Liver (tissue), 9 donors: ENCODE data around the gene CAB39. TPM values are rescaled to one million over a fixed set of nuclear protein-coding genes. Genes with fewer than 3 reads are reported as not detected.

Experiments
- DNase-seq: peaks from one replicate; pipeline ENCODE4 v3.0.0-alpha.2; 2017; ENCODE audit warnings: low spot score
- H3K27ac ChIP-seq, 2 donors: one replicate each; pipeline ENCODE4 v1.7.0; 2013; ENCODE audit warnings: inconsistent platforms in 2 of 2, low read length in 2 of 2, control low read depth in 1 of 2, low read depth in 1 of 2, mild to moderate bottlenecking in 1 of 2
- H3K27me3 ChIP-seq, 4 donors: one replicate each; pipeline versions ENCODE4 v1.6.1 to v1.7.0; 2013; ENCODE audit warnings: low read length in 3 of 4, inconsistent platforms in 1 of 4, mild to moderate bottlenecking in 1 of 4, moderate library complexity in 1 of 4; ENCODE audit not compliant: control insufficient read depth in 4 of 4, insufficient read depth in 4 of 4
- H3K36me3 ChIP-seq, 4 donors: one replicate each; pipeline versions ENCODE4 v1.6.1 to v1.7.0; 2013; ENCODE audit warnings: low read length in 3 of 4, mild to moderate bottlenecking in 3 of 4, low read depth in 1 of 4, moderate library complexity in 1 of 4; ENCODE audit not compliant: control insufficient read depth in 4 of 4, insufficient read depth in 3 of 4
- H3K4me1 ChIP-seq, 4 donors: one replicate each; pipeline versions ENCODE4 v1.6.1 to v1.7.0; 2013; ENCODE audit warnings: low read length in 3 of 4, mild to moderate bottlenecking in 3 of 4, moderate library complexity in 1 of 4; ENCODE audit not compliant: control insufficient read depth in 4 of 4, insufficient read depth in 4 of 4
- H3K4me3 ChIP-seq, 3 donors: one replicate each; pipeline versions ENCODE4 v1.6.1 to v1.7.0; 2013; ENCODE audit warnings: low read length in 3 of 3, control low read depth in 1 of 3, low read depth in 1 of 3, mild to moderate bottlenecking in 1 of 3
- H3K9ac ChIP-seq, 2 donors: one replicate each; pipeline ENCODE4 v1.7.0; 2013; ENCODE audit warnings: low read length in 2 of 2, mild to moderate bottlenecking in 2 of 2, moderate library complexity in 2 of 2, control low read depth in 1 of 2, low read depth in 1 of 2
- H3K9me3 ChIP-seq, 4 donors: one replicate each; pipeline versions ENCODE4 v1.6.1 to v1.7.0; 2013; ENCODE audit warnings: low read length in 3 of 4; ENCODE audit not compliant: control insufficient read depth in 4 of 4
- EGR1 ChIP-seq, 2 donors: IDR thresholded peaks; 2 replicates each; pipeline ENCODE4 v1.6.1; 2016 to 2018; ENCODE audit warnings: antibody characterized with exemption in 2 of 2, low read depth in 2 of 2
- FOXA1 ChIP-seq: IDR thresholded peaks from 2 replicates; pipeline ENCODE4 v1.6.1; 2016; ENCODE audit warnings: antibody characterized with exemption
- FOXA2 ChIP-seq: IDR thresholded peaks from 2 replicates; pipeline ENCODE4 v1.6.1; 2016; ENCODE audit warnings: antibody characterized with exemption
- GABPA ChIP-seq, 2 donors: IDR thresholded peaks in 1 of 2; conservative IDR thresholded peaks in 1 of 2; 2 replicates each; pipeline ENCODE4 v1.6.1; 2016; ENCODE audit warnings: antibody characterized with exemption in 2 of 2, mild to moderate bottlenecking in 1 of 2, moderate library complexity in 1 of 2
- HNF4A ChIP-seq, 2 donors: conservative IDR thresholded peaks; 2 replicates each; pipeline ENCODE4 v1.6.1; 2016; ENCODE audit warnings: antibody characterized with exemption in 2 of 2, mild to moderate bottlenecking in 2 of 2
- HNF4G ChIP-seq: IDR thresholded peaks from 2 replicates; pipeline ENCODE4 v1.6.1; 2016; ENCODE audit warnings: antibody characterized with exemption
- JUND ChIP-seq, 2 donors: IDR thresholded peaks; 2 replicates each; pipeline ENCODE4 v1.6.1; 2016; ENCODE audit warnings: antibody characterized with exemption in 2 of 2
- NR2F2 ChIP-seq: IDR thresholded peaks from 2 replicates; pipeline ENCODE4 v1.6.1; 2016; ENCODE audit warnings: antibody characterized with exemption
- RAD21 ChIP-seq, 2 donors: IDR thresholded peaks; 2 replicates each; pipeline ENCODE4 v1.6.1; 2016; ENCODE audit warnings: antibody characterized with exemption in 2 of 2, mild to moderate bottlenecking in 2 of 2
- RXRA ChIP-seq, 2 donors: IDR thresholded peaks; 2 replicates each; pipeline ENCODE4 v1.6.1; 2017 to 2018; ENCODE audit warnings: antibody characterized with exemption in 2 of 2, mild to moderate bottlenecking in 1 of 2
- SP1 ChIP-seq: IDR thresholded peaks from 2 replicates; pipeline ENCODE4 v1.6.1; 2018; ENCODE audit warnings: antibody characterized with exemption, mild to moderate bottlenecking
- TAF1 ChIP-seq: conservative IDR thresholded peaks from 2 replicates; pipeline ENCODE4 v1.6.1; 2016; ENCODE audit warnings: antibody characterized with exemption, mild to moderate bottlenecking
- YY1 ChIP-seq: IDR thresholded peaks from 2 replicates; pipeline ENCODE4 v1.6.1; 2016; ENCODE audit warnings: antibody characterized with exemption, mild to moderate bottlenecking
- WGBS: extraction: QIAGEN DNeasy Blood & Tissue Kit; methylation state at CpG from one replicate; pipeline ENCODE4 v1.1.7; 2013; 5-methylcytosine and 5-hydroxymethylcytosine counted together
- polyA plus RNA-seq, 2 donors: library from polyadenylated mRNA; stranded (reverse) in 1 of 2; unstranded in 1 of 2; fragments of 200-250 nt in 1 of 2; fragments of >200 nt in 1 of 2; fragmentation: Nextera tagmentation in 1 of 2; extraction: Ambion mirVana in 1 of 2; gene quantifications; one replicate each; pipeline versions ENCODE4 v1.2.1 to v1.2.3, GENCODE V29; 2013 to 2015
- total RNA-seq, 2 donors: library from RNA; depleted of rRNA; stranded (reverse); fragments of >200 nt; gene quantifications; one replicate each; pipeline ENCODE4 v1.2.3, GENCODE V29; 2014
- TF ChIP-seq, protein P1 (sequence below): IDR thresholded peaks from 2 replicates; pipeline ENCODE4 v1.6.1; 2016; ENCODE audit warnings: antibody characterized with exemption
- TF ChIP-seq, protein P2 (sequence below): fragments of 150-350 bp; IDR thresholded peaks from 2 replicates; pipeline ENCODE4 v1.5.1; 2017; ENCODE audit warnings: improper control_type of control experiment, low read depth, low read length; ENCODE audit not compliant: missing input control
- TF ChIP-seq, protein P3 (sequence below): IDR thresholded peaks from 2 replicates; pipeline ENCODE4 v1.6.1; 2016; ENCODE audit warnings: antibody characterized with exemption, mild to moderate bottlenecking
- TF ChIP-seq, protein P4 (sequence below): IDR thresholded peaks from 2 replicates; pipeline ENCODE4 v1.6.1; 2016; ENCODE audit warnings: antibody characterized with exemption
- TF ChIP-seq, protein P5 (sequence below): IDR thresholded peaks from 2 replicates; pipeline ENCODE4 v1.6.1; 2016; ENCODE audit warnings: antibody characterized with exemption
- donor health status: healthy.
- donor health status: healthy.
- donor health status: healthy.
- donor health status: healthy.
- donor health status: healthy.

The CAB39 gene
- total and polyA plus RNA-seq, 4 donors, result 9.2 to 39.8 (median 26.5) TPM

DNA sequence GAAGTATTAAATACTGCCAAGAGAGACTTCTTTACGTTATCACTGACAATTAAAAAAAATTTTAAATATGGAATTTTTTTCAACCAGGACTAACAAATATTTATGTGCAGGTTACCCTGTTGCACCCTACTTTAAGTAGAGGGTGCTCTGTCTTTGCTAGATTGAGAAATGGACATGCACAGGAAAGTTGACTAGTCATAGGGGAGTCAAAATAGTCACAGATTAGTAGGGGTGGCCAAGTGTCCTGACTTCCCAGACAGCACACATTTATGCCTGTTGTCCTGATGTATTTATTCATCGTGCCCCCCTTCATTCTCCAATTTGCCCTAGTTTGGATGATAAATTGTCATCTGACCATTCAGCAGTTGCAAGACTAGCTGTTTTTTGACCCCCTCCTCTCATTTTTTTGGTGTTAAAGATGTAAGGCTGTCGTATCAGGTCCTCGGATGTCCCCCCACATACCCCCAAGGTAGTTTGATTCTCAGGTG, 20.3 kb downstream of the CAB39 start:
- TF ChIP-seq EGR1 (IDR thresholded peaks at IDR 0.05; ENCODE audit: low read depth in 2 of 2) (no peak), RAD21 (IDR thresholded peaks at IDR 0.05) (no peak), JUND (IDR thresholded peaks at IDR 0.05) (no peak), HNF4A (conservative IDR thresholded peaks at IDR 0.05) (no peak), FOXA2 (no peak), SP1 (no peak), FOXA1 (no peak), HNF4G (no peak), GABPA (IDR thresholded peaks at IDR 0.05 in 1 of 2, conservative IDR thresholded peaks at IDR 0.05 in 1 of 2) (no peak), RXRA (IDR thresholded peaks at IDR 0.05) (no peak), YY1 (no peak), TAF1 (no peak), NR2F2 (no peak)
- TF ChIP-seq, protein P1, sequence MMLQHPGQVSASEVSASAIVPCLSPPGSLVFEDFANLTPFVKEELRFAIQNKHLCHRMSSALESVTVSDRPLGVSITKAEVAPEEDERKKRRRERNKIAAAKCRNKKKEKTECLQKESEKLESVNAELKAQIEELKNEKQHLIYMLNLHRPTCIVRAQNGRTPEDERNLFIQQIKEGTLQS, result no peak
- TF ChIP-seq, protein P2, sequence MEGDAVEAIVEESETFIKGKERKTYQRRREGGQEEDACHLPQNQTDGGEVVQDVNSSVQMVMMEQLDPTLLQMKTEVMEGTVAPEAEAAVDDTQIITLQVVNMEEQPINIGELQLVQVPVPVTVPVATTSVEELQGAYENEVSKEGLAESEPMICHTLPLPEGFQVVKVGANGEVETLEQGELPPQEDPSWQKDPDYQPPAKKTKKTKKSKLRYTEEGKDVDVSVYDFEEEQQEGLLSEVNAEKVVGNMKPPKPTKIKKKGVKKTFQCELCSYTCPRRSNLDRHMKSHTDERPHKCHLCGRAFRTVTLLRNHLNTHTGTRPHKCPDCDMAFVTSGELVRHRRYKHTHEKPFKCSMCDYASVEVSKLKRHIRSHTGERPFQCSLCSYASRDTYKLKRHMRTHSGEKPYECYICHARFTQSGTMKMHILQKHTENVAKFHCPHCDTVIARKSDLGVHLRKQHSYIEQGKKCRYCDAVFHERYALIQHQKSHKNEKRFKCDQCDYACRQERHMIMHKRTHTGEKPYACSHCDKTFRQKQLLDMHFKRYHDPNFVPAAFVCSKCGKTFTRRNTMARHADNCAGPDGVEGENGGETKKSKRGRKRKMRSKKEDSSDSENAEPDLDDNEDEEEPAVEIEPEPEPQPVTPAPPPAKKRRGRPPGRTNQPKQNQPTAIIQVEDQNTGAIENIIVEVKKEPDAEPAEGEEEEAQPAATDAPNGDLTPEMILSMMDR, result no peak
- TF ChIP-seq, protein P3, sequence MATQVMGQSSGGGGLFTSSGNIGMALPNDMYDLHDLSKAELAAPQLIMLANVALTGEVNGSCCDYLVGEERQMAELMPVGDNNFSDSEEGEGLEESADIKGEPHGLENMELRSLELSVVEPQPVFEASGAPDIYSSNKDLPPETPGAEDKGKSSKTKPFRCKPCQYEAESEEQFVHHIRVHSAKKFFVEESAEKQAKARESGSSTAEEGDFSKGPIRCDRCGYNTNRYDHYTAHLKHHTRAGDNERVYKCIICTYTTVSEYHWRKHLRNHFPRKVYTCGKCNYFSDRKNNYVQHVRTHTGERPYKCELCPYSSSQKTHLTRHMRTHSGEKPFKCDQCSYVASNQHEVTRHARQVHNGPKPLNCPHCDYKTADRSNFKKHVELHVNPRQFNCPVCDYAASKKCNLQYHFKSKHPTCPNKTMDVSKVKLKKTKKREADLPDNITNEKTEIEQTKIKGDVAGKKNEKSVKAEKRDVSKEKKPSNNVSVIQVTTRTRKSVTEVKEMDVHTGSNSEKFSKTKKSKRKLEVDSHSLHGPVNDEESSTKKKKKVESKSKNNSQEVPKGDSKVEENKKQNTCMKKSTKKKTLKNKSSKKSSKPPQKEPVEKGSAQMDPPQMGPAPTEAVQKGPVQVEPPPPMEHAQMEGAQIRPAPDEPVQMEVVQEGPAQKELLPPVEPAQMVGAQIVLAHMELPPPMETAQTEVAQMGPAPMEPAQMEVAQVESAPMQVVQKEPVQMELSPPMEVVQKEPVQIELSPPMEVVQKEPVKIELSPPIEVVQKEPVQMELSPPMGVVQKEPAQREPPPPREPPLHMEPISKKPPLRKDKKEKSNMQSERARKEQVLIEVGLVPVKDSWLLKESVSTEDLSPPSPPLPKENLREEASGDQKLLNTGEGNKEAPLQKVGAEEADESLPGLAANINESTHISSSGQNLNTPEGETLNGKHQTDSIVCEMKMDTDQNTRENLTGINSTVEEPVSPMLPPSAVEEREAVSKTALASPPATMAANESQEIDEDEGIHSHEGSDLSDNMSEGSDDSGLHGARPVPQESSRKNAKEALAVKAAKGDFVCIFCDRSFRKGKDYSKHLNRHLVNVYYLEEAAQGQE, result no peak
- TF ChIP-seq, protein P4, sequence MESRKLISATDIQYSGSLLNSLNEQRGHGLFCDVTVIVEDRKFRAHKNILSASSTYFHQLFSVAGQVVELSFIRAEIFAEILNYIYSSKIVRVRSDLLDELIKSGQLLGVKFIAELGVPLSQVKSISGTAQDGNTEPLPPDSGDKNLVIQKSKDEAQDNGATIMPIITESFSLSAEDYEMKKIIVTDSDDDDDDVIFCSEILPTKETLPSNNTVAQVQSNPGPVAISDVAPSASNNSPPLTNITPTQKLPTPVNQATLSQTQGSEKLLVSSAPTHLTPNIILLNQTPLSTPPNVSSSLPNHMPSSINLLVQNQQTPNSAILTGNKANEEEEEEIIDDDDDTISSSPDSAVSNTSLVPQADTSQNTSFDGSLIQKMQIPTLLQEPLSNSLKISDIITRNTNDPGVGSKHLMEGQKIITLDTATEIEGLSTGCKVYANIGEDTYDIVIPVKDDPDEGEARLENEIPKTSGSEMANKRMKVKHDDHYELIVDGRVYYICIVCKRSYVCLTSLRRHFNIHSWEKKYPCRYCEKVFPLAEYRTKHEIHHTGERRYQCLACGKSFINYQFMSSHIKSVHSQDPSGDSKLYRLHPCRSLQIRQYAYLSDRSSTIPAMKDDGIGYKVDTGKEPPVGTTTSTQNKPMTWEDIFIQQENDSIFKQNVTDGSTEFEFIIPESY, result no peak
- TF ChIP-seq, protein P5, sequence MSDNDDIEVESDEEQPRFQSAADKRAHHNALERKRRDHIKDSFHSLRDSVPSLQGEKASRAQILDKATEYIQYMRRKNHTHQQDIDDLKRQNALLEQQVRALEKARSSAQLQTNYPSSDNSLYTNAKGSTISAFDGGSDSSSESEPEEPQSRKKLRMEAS, result no peak
- H3K9ac ChIP-seq, result no peak overlapping the region
- 90% methylated on average over 4 of the region's 4 CpGs for WGBS
- no peaks in the 10 kb centered on the region for H3K27me3 ChIP-seq
- H3K27ac ChIP-seq, result no peak overlapping the region
- no peak overlapping the region for H3K4me3 ChIP-seq
- no peak for DNase-seq
- H3K9me3 ChIP-seq, result no peaks in the 10 kb centered on the region
- H3K4me1 ChIP-seq, result peaks cover 2 to 17% (median 6%) of the 10 kb centered on the region in 4 donors
- H3K36me3 ChIP-seq, result no peaks in the 10 kb centered on the region
